Esophagus squamous epithelium (tissue), 5 donors: ENCODE results near the gene MINDY4. TPM values are rescaled to one million over a fixed set of nuclear protein-coding genes. Genes with fewer than 3 reads are reported as not detected.

ENCODE experiments used
- DNase-seq: peaks from one replicate; lab custom pipeline; 2025; lab: John Stamatoyannopoulos, UW
- H3K27ac ChIP-seq, 4 donors: fragments of 200-600 bp; sonication (generic); one replicate each; pipeline ENCODE4 v1.5.1; 2016 to 2019; ENCODE audit warnings: mild to moderate bottlenecking in 1 of 4
- H3K27me3 ChIP-seq, 4 donors: fragments of 200-600 bp; sonication (generic); 1 replicate in 3 of 4; 2 replicates in 1 of 4; pipeline versions ENCODE4 v1.5.1 to v1.6.0; 2017 to 2021; ENCODE audit warnings: antibody characterized with exemption in 1 of 4
- H3K36me3 ChIP-seq, 3 donors: fragments of 200-600 bp; sonication (generic); one replicate each; pipeline ENCODE4 v1.5.1; 2016 to 2019
- H3K4me1 ChIP-seq, 3 donors: fragments of 200-600 bp; sonication (generic); one replicate each; pipeline ENCODE4 v1.5.1; 2017 to 2019
- H3K4me3 ChIP-seq, 4 donors: fragments of 200-600 bp; sonication (generic); 1 replicate in 3 of 4; 2 replicates in 1 of 4; pipeline ENCODE4 v1.5.1; 2016 to 2019; ENCODE audit warnings: mild to moderate bottlenecking in 2 of 4, moderate library complexity in 1 of 4
- H3K9me3 ChIP-seq, 3 donors: fragments of 200-600 bp; sonication (generic); one replicate each; pipeline ENCODE4 v1.5.1; 2016 to 2019
- POLR2A ChIP-seq, 4 donors: fragments of 450-650 bp; IDR thresholded peaks; one replicate each; pipeline ENCODE4 v1.6.1; 2017; ENCODE audit warnings: antibody characterized with exemption in 4 of 4, mild to moderate bottlenecking in 4 of 4, moderate library complexity in 3 of 4
- WGBS, 2 donors: methylation state at CpG; one replicate each; pipeline ENCODE4 v1.1.5; 2018; 5-methylcytosine and 5-hydroxymethylcytosine counted together
- intact Hi-C: fragments of 100-400 bp; cut with DNase I; formaldehyde crosslinking; loops from one replicate; pipeline ENCODE4 v1.15.0; 2022
- total RNA-seq, 4 donors: library from RNA; depleted of rRNA; stranded (reverse); fragments of >200 nt; gene quantifications; one replicate each; pipeline ENCODE4 v1.1.0, GENCODE V29; 2016
- TF ChIP-seq, protein P1 (sequence below), 6 experiments: fragments of 450-650 bp in 4 of 6; fragments of 200-600 bp in 2 of 6; sonication (generic) in 2 of 6; IDR thresholded peaks; one replicate each; pipeline ENCODE4 v1.5.1; 2016 to 2019; ENCODE audit warnings: antibody characterized with exemption in 6 of 6, mild to moderate bottlenecking in 4 of 6, moderate library complexity in 4 of 6
- donor health status: DM: yes; HTN: yes; CAD: no.

MINDY4 gene
- total RNA-seq, 4 donors from 2014 or later, result 2.5 to 6.3 (median 3.3) TPM

DNA sequence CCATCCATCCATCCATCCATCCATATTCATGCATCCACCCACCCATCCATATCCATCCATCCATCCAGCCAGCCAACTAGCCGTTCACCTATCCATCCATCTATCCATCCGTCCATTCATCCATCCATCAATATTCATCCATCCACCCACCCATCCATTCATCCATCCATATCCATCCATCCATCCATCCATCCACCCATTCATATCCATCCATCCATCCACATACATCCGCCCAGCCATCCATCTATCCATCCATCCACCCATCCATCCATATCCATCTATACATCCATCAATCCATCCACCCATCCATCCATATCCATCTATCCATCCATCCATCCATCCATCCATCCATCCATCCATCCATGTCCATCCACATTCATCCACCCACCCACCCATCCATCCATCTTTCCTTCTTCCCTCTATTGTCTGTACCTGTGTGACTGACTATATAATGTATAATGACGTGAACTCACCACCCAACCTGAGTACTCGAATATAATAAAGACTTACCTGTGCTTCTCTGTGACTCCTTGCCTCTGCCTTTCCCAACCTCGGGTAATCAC, 16.8 kb upstream of the MINDY4 start:
- Histone ChIP-seq H3K9me3 (no peaks in the 10 kb centered on the region), H3K27ac (no peak overlapping the region), H3K27me3 (no peaks in the 10 kb centered on the region), H3K4me1 (peaks cover 7 to 67% (median 24%) of the 10 kb centered on the region in 3 donors), H3K36me3 (no peaks in the 10 kb centered on the region), H3K4me3 (no peak overlapping the region)
- intact Hi-C loops, result no loop called here
- 73 to 75% methylated on average over 6 of the region's 6 CpGs for WGBS, 2 donors
- no peak for DNase-seq
- no peak for TF ChIP-seq POLR2A (IDR thresholded peaks at IDR 0.05)
- TF ChIP-seq, protein P1, sequence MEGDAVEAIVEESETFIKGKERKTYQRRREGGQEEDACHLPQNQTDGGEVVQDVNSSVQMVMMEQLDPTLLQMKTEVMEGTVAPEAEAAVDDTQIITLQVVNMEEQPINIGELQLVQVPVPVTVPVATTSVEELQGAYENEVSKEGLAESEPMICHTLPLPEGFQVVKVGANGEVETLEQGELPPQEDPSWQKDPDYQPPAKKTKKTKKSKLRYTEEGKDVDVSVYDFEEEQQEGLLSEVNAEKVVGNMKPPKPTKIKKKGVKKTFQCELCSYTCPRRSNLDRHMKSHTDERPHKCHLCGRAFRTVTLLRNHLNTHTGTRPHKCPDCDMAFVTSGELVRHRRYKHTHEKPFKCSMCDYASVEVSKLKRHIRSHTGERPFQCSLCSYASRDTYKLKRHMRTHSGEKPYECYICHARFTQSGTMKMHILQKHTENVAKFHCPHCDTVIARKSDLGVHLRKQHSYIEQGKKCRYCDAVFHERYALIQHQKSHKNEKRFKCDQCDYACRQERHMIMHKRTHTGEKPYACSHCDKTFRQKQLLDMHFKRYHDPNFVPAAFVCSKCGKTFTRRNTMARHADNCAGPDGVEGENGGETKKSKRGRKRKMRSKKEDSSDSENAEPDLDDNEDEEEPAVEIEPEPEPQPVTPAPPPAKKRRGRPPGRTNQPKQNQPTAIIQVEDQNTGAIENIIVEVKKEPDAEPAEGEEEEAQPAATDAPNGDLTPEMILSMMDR (IDR thresholded peaks at IDR 0.05), result no peak

DNA sequence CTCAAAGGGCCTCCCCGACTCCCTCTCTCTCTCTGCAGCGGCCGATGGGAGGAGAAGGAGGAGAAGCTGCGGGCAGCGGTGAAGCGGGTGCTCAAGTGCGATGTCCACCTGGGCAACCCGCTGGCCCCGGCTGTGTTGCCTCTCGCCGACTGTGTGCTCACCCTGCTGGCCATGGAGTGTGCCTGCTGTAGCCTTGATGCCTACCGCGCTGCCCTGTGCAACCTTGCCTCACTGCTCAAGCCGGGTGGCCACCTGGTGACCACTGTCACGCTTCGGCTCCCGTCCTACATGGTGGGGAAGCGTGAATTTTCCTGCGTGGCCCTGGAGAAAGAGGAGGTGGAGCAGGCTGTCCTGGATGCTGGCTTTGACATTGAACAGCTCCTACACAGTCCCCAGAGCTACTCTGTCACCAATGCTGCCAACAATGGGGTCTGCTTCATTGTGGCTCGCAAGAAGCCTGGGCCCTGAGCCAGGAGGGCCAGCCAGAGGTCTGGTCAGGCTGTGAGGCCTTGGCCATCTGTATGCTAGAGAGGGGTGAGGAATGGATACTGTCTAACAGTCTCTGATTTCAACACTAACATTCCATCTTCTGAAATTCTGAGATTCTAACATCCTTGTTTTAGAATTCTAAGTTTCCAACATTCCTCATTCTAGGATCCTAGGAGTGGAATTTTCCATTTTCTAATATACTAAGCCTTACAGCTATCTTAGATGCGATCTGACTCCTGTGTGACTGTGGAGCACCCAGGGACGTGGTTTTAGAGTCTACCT, 15.6 kb upstream of the MINDY4 start:
- Histone ChIP-seq H3K4me1 (peaks cover 7 to 62% (median 24%) of the 10 kb centered on the region in 3 donors), H3K27ac (peak overlapping the region in 3 of 4 donors; percentile 1 to 69 (median 52)), H3K36me3 (no peaks in the 10 kb centered on the region), H3K4me3 (no peak overlapping the region), H3K9me3 (no peaks in the 10 kb centered on the region), H3K27me3 (no peaks in the 10 kb centered on the region)
- intact Hi-C loops, result no loop called here
- 64 to 74% methylated on average over 3 to 13 of the region's 22 CpGs for WGBS, 2 donors
- DNase-seq, result no peak
- TF ChIP-seq POLR2A (IDR thresholded peaks at IDR 0.05), result no peak
- TF ChIP-seq, protein P1 (IDR thresholded peaks at IDR 0.05), result no peak

DNA sequence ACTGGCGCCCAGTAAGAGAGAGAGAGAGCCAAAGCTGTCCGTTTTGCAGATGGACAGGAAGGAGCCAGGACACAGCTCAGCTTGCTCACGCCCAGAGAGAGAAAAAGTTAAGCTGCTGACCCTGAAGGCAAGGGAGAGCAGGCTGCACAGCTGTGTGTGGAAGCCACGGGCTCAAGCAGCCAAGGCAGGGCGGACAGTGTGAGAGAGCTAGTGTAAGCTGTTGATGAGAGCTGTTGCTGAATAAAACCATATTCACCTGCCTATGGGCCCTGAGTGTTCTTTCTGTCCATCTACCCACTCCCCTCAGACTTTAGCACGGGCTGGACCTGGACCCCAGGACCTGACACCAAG, 13.9 kb upstream of the MINDY4 start:
- 70 to 72% methylated on average over 5 of the region's 6 CpGs for WGBS, 2 donors
- Histone ChIP-seq H3K9me3 (no peaks in the 10 kb centered on the region), H3K36me3 (no peaks in the 10 kb centered on the region), H3K27ac (peak overlapping the region in 2 of 4 donors; percentile 14 to 39), H3K4me3 (no peak overlapping the region), H3K27me3 (no peaks in the 10 kb centered on the region), H3K4me1 (peaks cover 0 to 54% (median 12%) of the 10 kb centered on the region in 3 donors)
- no peak for DNase-seq
- TF ChIP-seq, protein P1 (IDR thresholded peaks at IDR 0.05), result no peak
- TF ChIP-seq POLR2A (IDR thresholded peaks at IDR 0.05), result no peak
- intact Hi-C loops, result no loop called here

DNA sequence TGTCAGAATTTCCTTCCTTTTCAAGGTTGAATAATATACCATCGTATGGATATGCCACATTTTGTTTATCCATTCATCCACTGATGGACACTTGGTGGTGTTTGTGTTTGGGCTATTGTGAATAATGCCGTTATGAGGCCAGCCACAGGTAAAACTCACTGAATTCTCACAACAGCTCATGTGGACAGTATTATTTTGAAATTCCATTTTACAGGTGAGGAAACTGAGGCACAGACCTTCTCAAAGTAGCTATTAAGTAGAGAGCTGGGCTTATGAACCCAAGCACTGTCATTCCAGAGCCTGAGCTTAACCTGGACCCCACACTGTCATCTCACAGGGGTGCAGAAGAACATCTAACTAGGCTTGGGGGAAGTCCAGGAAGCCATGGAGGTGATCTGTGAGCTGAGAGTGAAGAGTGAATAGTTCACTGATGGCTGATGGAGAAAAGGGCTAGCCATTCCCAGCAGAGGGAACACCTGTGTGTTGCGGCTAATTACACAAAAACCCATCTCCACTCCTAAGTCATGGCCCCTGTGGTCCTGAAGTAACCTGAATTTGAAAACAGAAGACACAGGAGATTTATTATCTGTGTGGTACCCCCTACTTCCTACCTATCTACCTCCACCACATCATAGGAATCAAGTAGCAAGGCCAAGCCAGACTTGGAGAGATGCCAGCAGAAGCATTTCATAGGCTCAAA, 10.6 kb upstream of the MINDY4 start:
- Histone ChIP-seq H3K36me3 (no peaks in the 10 kb centered on the region), H3K27ac (peak overlapping the region in 1 of 4 donors; percentile 22), H3K27me3 (no peaks in the 10 kb centered on the region), H3K9me3 (no peaks in the 10 kb centered on the region), H3K4me1 (peaks cover 0 to 56% (median 18%) of the 10 kb centered on the region in 3 donors), H3K4me3 (no peak overlapping the region)
- intact Hi-C loops, result no loop called here
- TF ChIP-seq, protein P1 (IDR thresholded peaks at IDR 0.05), result no peak
- TF ChIP-seq POLR2A (IDR thresholded peaks at IDR 0.05), result no peak
- DNase-seq, result no peak
- 90 to 93% methylated on average over 3 of the region's 3 CpGs for WGBS, 2 donors
